NOMO-1 treated with DMSO at 0.1 percent for 48 hours (cell line): ENCODE measurements around the gene MBD6.

Source experiments
- DNase-seq: peaks from one replicate; lab custom pipeline; 2025; ENCODE audit not compliant: unreplicated experiment; lab: John Stamatoyannopoulos, UW

MBD6 gene

GRCh38 chr12:57522011-57522886 is at the start of gene MBD6:
TSS of gene MBD6 (plus strand) at chr12:57522824. CDS start at chr12:57524304, 1,480 bp downstream.
- peak; percentile 88 for DNase-seq

- DNase-seq: no peak
These were observed 49.2 kb upstream of the MBD6 start for GRCh38 chr12:57473392-57473791.

- DNase-seq: no peak
These were observed 48.7 kb upstream of the MBD6 start for GRCh38 chr12:57473886-57474285.

- DNase-seq: no peak
These were observed 48.2 kb upstream of the MBD6 start for GRCh38 chr12:57474430-57474829.

- DNase-seq: no peak
These were observed 47.8 kb upstream of the MBD6 start for GRCh38 chr12:57474862-57475261.

- no peak for DNase-seq
These were observed 47.1 kb upstream of the MBD6 start for GRCh38 chr12:57475271-57476161.

GRCh38 chr12:57476162-57476992 is 46.2 kb upstream of the MBD6 start:
- DNase-seq: peak; percentile 24

GRCh38 chr12:57476993-57477709 is 45.5 kb upstream of the MBD6 start:
- peak; percentile 17 for DNase-seq

- peak; percentile 62 for DNase-seq
These were observed 44.6 kb upstream of the MBD6 start for GRCh38 chr12:57477710-57478681.

- no peak for DNase-seq
These were observed 43.6 kb upstream of the MBD6 start for GRCh38 chr12:57479043-57479375.

GRCh38 chr12:57479376-57480115 is 43.1 kb upstream of the MBD6 start, which contains the start of gene ARHGAP9:
TSS of gene ARHGAP9 (minus strand) at chr12:57479866. CDS start at chr12:57479406, 460 bp downstream.
- no peak for DNase-seq

GRCh38 chr12:57481671-57482070 is 41.0 kb upstream of the MBD6 start:
- DNase-seq: no peak

GRCh38 chr12:57483466-57483865 is 39.2 kb upstream of the MBD6 start:
- DNase-seq: no peak

- DNase-seq: no peak
These were observed 36.9 kb upstream of the MBD6 start for GRCh38 chr12:57485695-57486094.

- DNase-seq: no peak
These were observed 35.5 kb upstream of the MBD6 start for GRCh38 chr12:57487055-57487596.

- peak; percentile 98 for DNase-seq
These were observed 34.8 kb upstream of the MBD6 start, which contains the start of gene MARS1 for GRCh38 chr12:57487597-57488401. TSS of gene MARS1 (plus strand) at chr12:57488068. CDS start at chr12:57488091, 23 bp downstream.
